Measurements from ENCODE around the gene PCDH9. TPM values are rescaled to one million over a fixed set of nuclear protein-coding genes. Genes with fewer than 3 reads are reported as not detected.

The PCDH9 gene
- total and polyA plus RNA-seq, 10 of the 15 experiments (the other 5 are each of a cell fraction or from before 2014, with no cell fraction given) = 0.02 to 2.3 (median 0.05) TPM; not detected in 1

DNA sequence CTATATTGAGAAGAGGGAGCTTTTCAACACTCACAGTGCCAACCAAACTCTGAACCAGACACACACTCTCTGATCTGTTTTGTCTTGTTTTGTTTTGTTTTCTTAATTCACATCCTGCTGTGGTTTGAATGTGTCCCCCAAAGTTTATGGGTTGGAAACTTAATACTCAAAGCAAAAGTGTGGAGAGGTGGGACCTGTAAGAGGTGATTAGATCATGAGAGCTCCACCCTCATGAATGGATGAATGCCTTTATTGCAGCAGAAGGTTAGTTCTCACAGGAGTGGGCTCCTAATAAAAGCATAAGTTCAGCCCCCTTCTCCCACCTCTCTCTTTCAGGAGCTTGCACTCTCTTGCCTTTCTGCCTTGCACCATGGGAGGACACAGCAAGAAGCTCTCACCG lies 957.1 kb downstream of the PCDH9 start:
- H3K4me3 ChIP-seq = no peak overlapping the region
- TF ChIP-seq SREBF1 (IDR thresholded peaks at IDR 0.05; ENCODE audit: low read length) = no peak
- TF ChIP-seq, protein P1, sequence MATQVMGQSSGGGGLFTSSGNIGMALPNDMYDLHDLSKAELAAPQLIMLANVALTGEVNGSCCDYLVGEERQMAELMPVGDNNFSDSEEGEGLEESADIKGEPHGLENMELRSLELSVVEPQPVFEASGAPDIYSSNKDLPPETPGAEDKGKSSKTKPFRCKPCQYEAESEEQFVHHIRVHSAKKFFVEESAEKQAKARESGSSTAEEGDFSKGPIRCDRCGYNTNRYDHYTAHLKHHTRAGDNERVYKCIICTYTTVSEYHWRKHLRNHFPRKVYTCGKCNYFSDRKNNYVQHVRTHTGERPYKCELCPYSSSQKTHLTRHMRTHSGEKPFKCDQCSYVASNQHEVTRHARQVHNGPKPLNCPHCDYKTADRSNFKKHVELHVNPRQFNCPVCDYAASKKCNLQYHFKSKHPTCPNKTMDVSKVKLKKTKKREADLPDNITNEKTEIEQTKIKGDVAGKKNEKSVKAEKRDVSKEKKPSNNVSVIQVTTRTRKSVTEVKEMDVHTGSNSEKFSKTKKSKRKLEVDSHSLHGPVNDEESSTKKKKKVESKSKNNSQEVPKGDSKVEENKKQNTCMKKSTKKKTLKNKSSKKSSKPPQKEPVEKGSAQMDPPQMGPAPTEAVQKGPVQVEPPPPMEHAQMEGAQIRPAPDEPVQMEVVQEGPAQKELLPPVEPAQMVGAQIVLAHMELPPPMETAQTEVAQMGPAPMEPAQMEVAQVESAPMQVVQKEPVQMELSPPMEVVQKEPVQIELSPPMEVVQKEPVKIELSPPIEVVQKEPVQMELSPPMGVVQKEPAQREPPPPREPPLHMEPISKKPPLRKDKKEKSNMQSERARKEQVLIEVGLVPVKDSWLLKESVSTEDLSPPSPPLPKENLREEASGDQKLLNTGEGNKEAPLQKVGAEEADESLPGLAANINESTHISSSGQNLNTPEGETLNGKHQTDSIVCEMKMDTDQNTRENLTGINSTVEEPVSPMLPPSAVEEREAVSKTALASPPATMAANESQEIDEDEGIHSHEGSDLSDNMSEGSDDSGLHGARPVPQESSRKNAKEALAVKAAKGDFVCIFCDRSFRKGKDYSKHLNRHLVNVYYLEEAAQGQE (IDR thresholded peaks at IDR 0.05; ENCODE audit: low read depth, low read length) = no peak
- TF ChIP-seq CHD2 (IDR thresholded peaks at IDR 0.05; ENCODE audit: borderline replicate concordance, low read depth, low read length) = no peak
- no peak for TF ChIP-seq WRNIP1 (IDR thresholded peaks at IDR 0.05; ENCODE audit: borderline replicate concordance, low read depth, low read length)
- TF ChIP-seq SMARCA5 (IDR thresholded peaks at IDR 0.05) = no peak
- no peak for TF ChIP-seq POU2F2 (IDR thresholded peaks at IDR 0.05; ENCODE audit: borderline replicate concordance, low read depth, low read length)
- no peak for TF ChIP-seq NR2C2 (IDR thresholded peaks at IDR 0.05; ENCODE audit: borderline replicate concordance, control insufficient read depth, insufficient read length, low read depth)
- TF ChIP-seq, protein P2, sequence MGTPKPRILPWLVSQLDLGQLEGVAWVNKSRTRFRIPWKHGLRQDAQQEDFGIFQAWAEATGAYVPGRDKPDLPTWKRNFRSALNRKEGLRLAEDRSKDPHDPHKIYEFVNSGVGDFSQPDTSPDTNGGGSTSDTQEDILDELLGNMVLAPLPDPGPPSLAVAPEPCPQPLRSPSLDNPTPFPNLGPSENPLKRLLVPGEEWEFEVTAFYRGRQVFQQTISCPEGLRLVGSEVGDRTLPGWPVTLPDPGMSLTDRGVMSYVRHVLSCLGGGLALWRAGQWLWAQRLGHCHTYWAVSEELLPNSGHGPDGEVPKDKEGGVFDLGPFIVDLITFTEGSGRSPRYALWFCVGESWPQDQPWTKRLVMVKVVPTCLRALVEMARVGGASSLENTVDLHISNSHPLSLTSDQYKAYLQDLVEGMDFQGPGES (IDR thresholded peaks at IDR 0.05) = no peak
- TF ChIP-seq, protein P3, sequence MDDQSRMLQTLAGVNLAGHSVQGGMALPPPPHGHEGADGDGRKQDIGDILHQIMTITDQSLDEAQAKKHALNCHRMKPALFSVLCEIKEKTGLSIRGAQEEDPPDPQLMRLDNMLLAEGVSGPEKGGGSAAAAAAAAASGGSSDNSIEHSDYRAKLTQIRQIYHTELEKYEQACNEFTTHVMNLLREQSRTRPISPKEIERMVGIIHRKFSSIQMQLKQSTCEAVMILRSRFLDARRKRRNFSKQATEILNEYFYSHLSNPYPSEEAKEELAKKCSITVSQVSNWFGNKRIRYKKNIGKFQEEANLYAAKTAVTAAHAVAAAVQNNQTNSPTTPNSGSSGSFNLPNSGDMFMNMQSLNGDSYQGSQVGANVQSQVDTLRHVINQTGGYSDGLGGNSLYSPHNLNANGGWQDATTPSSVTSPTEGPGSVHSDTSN (IDR thresholded peaks at IDR 0.05; ENCODE audit: insufficient replicate concordance, low read depth, low read length) = no peak
- no peak for TF ChIP-seq IKZF2 (IDR thresholded peaks at IDR 0.05)
- no peak for TF ChIP-seq NFYB (IDR thresholded peaks at IDR 0.05; ENCODE audit: insufficient read depth, low read depth, low read length)
- no peak for TF ChIP-seq SREBF2 (IDR thresholded peaks at IDR 0.05; ENCODE audit: low read length)
- TF ChIP-seq MEF2A (IDR thresholded peaks at IDR 0.05; ENCODE audit: insufficient read depth, low read depth, low read length) = no peak
- no peak for TF ChIP-seq NRF1 (conservative IDR thresholded peaks at IDR 0.05; ENCODE audit: low read depth, low read length)
- WGBS (ENCODE audit: insufficient coverage, insufficient replicate concordance, low lambda C conversion rate, missing lambda C conversion rate) = 12% methylated on average over 1 of the region's 1 CpG
- RAD21 ChIA-PET (ENCODE audit: unreplicated experiment) = no interaction called here
- no peaks in the 10 kb centered on the region for H3K27me3 ChIP-seq (replicated peaks in 1 of 2; ENCODE audit: control insufficient read depth in 2 of 2, insufficient read depth in 2 of 2, low read length in 1 of 2)
- in situ Hi-C loops (cut with MboI) = no loop called here
- H3K36me3 ChIP-seq (ENCODE audit: control insufficient read depth in 2 of 2, insufficient read depth in 2 of 2, low read length in 1 of 2) = no peaks in the 10 kb centered on the region
- H3K4me1 ChIP-seq (ENCODE audit: control insufficient read depth, insufficient read depth, low read length) = no peaks in the 10 kb centered on the region
- POLR2A ChIA-PET = no interaction called here
- SMC1A ChIA-PET (ENCODE audit: uncharacterized antibody, unreplicated experiment) = interaction anchor here (1.0 to 1.9 kb wide), 2 partner anchors 13 to 84 kb away, joined by 3 to 4 read pairs; no protein-coding TSS in a partner anchor
- no TSS peak for BruUV-seq (replicated peaks)
- no peak overlapping the region for H2AFZ ChIP-seq (ENCODE audit: control insufficient read depth, low read depth, low read length)
- H3K4me2 ChIP-seq (ENCODE audit: control insufficient read depth, insufficient read depth) = no peak overlapping the region
- CTCF ChIA-PET = no interaction called here
- no peaks in the 10 kb centered on the region for H4K20me1 ChIP-seq (ENCODE audit: control insufficient read depth, insufficient read depth)
- ATAC-seq (no peak), DNase-seq (ENCODE audit: low read depth, low spot score) (no peak), FAIRE-seq (no peak)
- intact Hi-C loops (cut with micrococcal nuclease; ENCODE audit: unreplicated experiment) = no loop called here
- no peak overlapping the region for H3K27ac ChIP-seq (ENCODE audit: control insufficient read depth, insufficient read depth)
- no peaks in the 10 kb centered on the region for H3K79me2 ChIP-seq (ENCODE audit: control insufficient read depth, insufficient read depth, low read length)
- no peaks in the 10 kb centered on the region; the same call in 2 of the 3 replicates for H3K9me3 ChIP-seq (replicated peaks; ENCODE audit: control insufficient read depth, insufficient read depth, low read length)
- no peak overlapping the region for H3K9ac ChIP-seq (ENCODE audit: control insufficient read depth, insufficient read depth, low read length)
